ENCODE data around the gene RBM19. TPM values are rescaled to one million over a fixed set of nuclear protein-coding genes. Genes with fewer than 3 reads are reported as not detected.

RBM19 gene
- total RNA-seq, 1 experiment from 2014 or later = 35.7 TPM

DNA sequence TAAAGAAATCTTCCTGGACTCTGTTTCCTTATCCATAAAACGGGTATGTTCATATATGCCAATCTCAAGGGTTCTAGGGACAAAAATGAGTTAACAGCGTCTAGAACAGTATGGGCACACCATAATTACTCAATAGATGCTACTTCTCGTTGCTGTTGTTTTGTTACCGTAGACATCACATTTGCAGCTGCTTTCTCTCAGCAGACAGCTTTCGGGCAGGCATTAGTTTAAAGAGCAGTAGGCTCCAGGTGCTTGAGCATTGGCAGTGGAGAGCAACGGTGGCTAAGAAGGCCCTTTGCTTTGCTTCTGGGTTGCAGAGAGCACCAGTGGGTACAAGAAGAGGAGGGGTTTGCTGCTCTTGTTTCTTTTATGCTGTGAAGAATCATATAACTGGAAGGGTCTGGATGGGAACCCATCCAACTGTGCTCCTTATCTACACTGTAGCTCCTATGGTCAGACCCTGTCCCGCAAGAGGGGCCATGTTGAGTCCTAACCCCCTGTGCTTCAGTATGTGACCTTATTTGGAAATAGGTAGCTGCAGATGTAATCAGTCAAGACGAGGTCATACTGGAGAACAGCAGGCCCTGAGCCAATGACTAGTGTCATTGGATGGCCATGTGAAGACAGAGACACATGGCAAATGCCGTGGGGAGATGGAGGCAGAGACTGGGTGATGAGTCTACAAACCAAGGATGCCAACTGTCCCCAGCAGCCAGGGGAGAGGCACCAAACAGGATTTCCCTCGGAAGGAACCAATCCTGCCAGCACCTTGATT is 120.0 kb downstream of the RBM19 start:
- H3K27me3 Mint-ChIP-seq (ENCODE audit: insufficient read depth, unreplicated experiment) = no peaks in the 10 kb centered on the region
- no peak overlapping the region for H3K27ac Mint-ChIP-seq (ENCODE audit: unreplicated experiment)
- no peak for DNase-seq
- H3K4me1 Mint-ChIP-seq (ENCODE audit: low read depth, unreplicated experiment) = no peaks in the 10 kb centered on the region
- ChIA-PET CTCF (no interaction called here), POLR2A (no interaction called here)
- H3K36me3 ChIP-seq (ENCODE audit: control insufficient read depth, insufficient read depth, low read length) = no peaks in the 10 kb centered on the region; the same call in 1 of the 2 replicates
- no TSS peak for BruUV-seq (replicated peaks)
- peaks cover 11% of the 10 kb centered on the region for H3K36me3 Mint-ChIP-seq (ENCODE audit: insufficient read depth, unreplicated experiment)
- H3K4me3 ChIP-seq (ENCODE audit: low read depth, low read length) = no peak overlapping the region
- H3K9me3 Mint-ChIP-seq (ENCODE audit: unreplicated experiment) = no peaks in the 10 kb centered on the region
- TF ChIP-seq, protein P1, sequence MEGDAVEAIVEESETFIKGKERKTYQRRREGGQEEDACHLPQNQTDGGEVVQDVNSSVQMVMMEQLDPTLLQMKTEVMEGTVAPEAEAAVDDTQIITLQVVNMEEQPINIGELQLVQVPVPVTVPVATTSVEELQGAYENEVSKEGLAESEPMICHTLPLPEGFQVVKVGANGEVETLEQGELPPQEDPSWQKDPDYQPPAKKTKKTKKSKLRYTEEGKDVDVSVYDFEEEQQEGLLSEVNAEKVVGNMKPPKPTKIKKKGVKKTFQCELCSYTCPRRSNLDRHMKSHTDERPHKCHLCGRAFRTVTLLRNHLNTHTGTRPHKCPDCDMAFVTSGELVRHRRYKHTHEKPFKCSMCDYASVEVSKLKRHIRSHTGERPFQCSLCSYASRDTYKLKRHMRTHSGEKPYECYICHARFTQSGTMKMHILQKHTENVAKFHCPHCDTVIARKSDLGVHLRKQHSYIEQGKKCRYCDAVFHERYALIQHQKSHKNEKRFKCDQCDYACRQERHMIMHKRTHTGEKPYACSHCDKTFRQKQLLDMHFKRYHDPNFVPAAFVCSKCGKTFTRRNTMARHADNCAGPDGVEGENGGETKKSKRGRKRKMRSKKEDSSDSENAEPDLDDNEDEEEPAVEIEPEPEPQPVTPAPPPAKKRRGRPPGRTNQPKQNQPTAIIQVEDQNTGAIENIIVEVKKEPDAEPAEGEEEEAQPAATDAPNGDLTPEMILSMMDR (IDR thresholded peaks at IDR 0.05; ENCODE audit: insufficient read depth in 1 of 2, low read depth in 1 of 2, low read length in 1 of 2, severe bottlenecking in 1 of 2, unreplicated experiment in 1 of 2) = no peak
- H3K27me3 ChIP-seq (replicated peaks; ENCODE audit: control insufficient read depth, insufficient read depth, low read length) = no peaks in the 10 kb centered on the region
- no peaks in the 10 kb centered on the region for H3K9me3 ChIP-seq
- H3K4me1 ChIP-seq = no peaks in the 10 kb centered on the region
- no peak overlapping the region for H3K4me3 Mint-ChIP-seq (ENCODE audit: unreplicated experiment)
- intact Hi-C loops (cut with micrococcal nuclease; ENCODE audit: unreplicated experiment) = no loop called here

- H3K27ac Mint-ChIP-seq (ENCODE audit: unreplicated experiment) = no peak overlapping the region
- intact Hi-C loops (cut with micrococcal nuclease; ENCODE audit: unreplicated experiment) = no loop called here
- TF ChIP-seq, protein P1 (IDR thresholded peaks at IDR 0.05; ENCODE audit: insufficient read depth in 1 of 2, low read depth in 1 of 2, low read length in 1 of 2, severe bottlenecking in 1 of 2, unreplicated experiment in 1 of 2) = no peak
- BruUV-seq (replicated peaks) = no TSS peak
- DNase-seq = no peak
- no peaks in the 10 kb centered on the region for H3K4me1 ChIP-seq
- no peaks in the 10 kb centered on the region; the same call in 1 of the 2 replicates for H3K36me3 ChIP-seq (ENCODE audit: control insufficient read depth, insufficient read depth, low read length)
- no peaks in the 10 kb centered on the region for H3K27me3 ChIP-seq (replicated peaks; ENCODE audit: control insufficient read depth, insufficient read depth, low read length)
- no peaks in the 10 kb centered on the region for H3K4me1 Mint-ChIP-seq (ENCODE audit: low read depth, unreplicated experiment)
- H3K9me3 ChIP-seq = no peaks in the 10 kb centered on the region
- no peaks in the 10 kb centered on the region for H3K9me3 Mint-ChIP-seq (ENCODE audit: unreplicated experiment)
- CTCF ChIA-PET = no interaction called here
- H3K27me3 Mint-ChIP-seq (ENCODE audit: insufficient read depth, unreplicated experiment) = no peaks in the 10 kb centered on the region
- no peak overlapping the region for H3K4me3 ChIP-seq (ENCODE audit: low read depth, low read length)
- POLR2A ChIA-PET = no interaction called here
- H3K4me3 Mint-ChIP-seq (ENCODE audit: unreplicated experiment) = no peak overlapping the region
- H3K36me3 Mint-ChIP-seq (ENCODE audit: insufficient read depth, unreplicated experiment) = peaks cover 18% of the 10 kb centered on the region
These were observed 121.5 kb downstream of the RBM19 start for GRCh38 chr12:113844495-113845210.

DNA sequence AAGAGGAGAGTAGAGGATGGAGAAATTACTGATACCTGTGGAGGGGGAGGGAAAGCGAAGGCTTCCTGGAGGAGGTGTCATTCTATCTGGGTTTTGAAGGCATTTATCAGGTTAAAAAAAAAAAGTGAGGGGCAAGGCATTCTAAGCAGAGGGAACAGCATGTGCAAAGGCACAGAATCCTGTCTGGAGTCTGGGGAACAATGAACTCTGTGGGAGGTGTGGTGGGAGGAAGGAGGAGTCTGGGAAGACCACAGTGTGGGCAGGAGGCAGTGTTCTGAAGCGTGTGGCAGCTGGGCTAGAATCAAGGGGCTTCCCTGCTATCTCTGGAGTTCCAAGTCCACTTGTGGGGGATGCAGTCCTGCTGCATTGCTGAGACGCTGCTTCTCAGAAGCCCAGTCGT is 123.4 kb downstream of the RBM19 start:
- no peaks in the 10 kb centered on the region for H3K27me3 ChIP-seq (replicated peaks; ENCODE audit: control insufficient read depth, insufficient read depth, low read length)
- H3K27me3 Mint-ChIP-seq (ENCODE audit: insufficient read depth, unreplicated experiment) = no peaks in the 10 kb centered on the region
- no peak overlapping the region for H3K27ac Mint-ChIP-seq (ENCODE audit: unreplicated experiment)
- ChIA-PET POLR2A (no interaction called here), CTCF (interaction anchor here (0.6 kb wide), 1 partner anchor 139 kb away, joined by 5 read pairs; no protein-coding TSS in a partner anchor)
- TF ChIP-seq, protein P1 (IDR thresholded peaks at IDR 0.05; ENCODE audit: insufficient read depth in 1 of 2, low read depth in 1 of 2, low read length in 1 of 2, severe bottlenecking in 1 of 2, unreplicated experiment in 1 of 2) = no peak
- H3K4me1 Mint-ChIP-seq (ENCODE audit: low read depth, unreplicated experiment) = no peaks in the 10 kb centered on the region
- intact Hi-C loops (cut with micrococcal nuclease; ENCODE audit: unreplicated experiment) = no loop called here
- no peak overlapping the region for H3K4me3 Mint-ChIP-seq (ENCODE audit: unreplicated experiment)
- DNase-seq = no peak
- peaks cover 18% of the 10 kb centered on the region for H3K36me3 Mint-ChIP-seq (ENCODE audit: insufficient read depth, unreplicated experiment)
- no peaks in the 10 kb centered on the region for H3K9me3 ChIP-seq
- H3K4me1 ChIP-seq = no peaks in the 10 kb centered on the region
- H3K36me3 ChIP-seq (ENCODE audit: control insufficient read depth, insufficient read depth, low read length) = no peaks in the 10 kb centered on the region; the same call in 1 of the 2 replicates
- BruUV-seq (replicated peaks) = no TSS peak
- H3K4me3 ChIP-seq (ENCODE audit: low read depth, low read length) = no peak overlapping the region
- no peaks in the 10 kb centered on the region for H3K9me3 Mint-ChIP-seq (ENCODE audit: unreplicated experiment)

Measured in Caco-2 (cell line).